GM21423 (cell line): ENCODE data around the gene PPP1CA.

ENCODE experiments used
- ATAC-seq: cut with Tn5 transposase; IDR thresholded peaks from one replicate; pipeline ENCODE4 v1.9.1; 2021; ENCODE audit warnings: mild to moderate bottlenecking, moderate library complexity; ENCODE audit not compliant: unreplicated experiment

PPP1CA gene

DNA sequence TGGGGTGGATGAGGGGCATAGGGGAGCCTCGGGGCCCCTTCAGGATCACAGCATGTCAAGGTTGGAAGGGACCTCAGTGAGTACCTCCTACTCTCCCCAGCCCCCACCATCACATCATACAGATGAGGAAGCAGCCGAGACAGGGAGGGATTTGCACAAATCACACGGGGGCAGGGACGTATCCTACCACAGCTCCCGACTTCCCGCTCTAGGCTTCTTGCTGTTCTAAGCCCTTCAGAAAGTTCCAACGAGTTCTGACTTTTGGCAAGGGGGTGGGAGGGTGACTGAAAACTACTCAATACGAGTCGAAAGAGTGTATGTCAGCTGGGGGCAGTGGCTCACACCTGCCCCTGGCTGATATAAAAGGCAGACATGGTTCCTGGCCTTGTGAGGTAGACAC, 14.6 kb downstream of the PPP1CA start:
- ATAC-seq, result no peak

DNA sequence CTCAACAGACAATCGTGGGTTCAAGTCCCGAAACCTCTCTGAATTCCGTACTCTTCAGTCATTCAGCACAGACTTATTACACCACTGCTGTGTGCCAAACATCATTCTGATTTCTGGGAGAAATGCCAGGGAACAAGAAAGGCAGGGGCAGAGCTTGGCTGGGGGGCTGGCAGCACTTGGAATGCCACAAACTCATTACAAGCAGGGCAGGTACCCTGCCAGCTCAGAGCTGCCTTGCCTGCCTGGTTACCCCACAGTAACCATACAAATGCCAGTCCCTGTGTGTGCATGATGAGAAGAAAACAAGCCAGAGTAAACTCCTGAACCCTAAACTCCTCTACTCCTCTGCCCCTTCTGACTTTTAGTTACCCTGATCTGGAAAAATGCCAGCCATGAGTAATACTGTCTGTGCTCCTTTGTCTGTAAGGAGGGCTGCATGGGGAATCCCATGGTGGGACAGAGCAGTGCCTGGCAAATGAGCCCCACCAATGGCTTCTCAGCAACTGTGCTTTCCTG, 16.7 kb downstream of the PPP1CA start:
- ATAC-seq, result no peak

DNA sequence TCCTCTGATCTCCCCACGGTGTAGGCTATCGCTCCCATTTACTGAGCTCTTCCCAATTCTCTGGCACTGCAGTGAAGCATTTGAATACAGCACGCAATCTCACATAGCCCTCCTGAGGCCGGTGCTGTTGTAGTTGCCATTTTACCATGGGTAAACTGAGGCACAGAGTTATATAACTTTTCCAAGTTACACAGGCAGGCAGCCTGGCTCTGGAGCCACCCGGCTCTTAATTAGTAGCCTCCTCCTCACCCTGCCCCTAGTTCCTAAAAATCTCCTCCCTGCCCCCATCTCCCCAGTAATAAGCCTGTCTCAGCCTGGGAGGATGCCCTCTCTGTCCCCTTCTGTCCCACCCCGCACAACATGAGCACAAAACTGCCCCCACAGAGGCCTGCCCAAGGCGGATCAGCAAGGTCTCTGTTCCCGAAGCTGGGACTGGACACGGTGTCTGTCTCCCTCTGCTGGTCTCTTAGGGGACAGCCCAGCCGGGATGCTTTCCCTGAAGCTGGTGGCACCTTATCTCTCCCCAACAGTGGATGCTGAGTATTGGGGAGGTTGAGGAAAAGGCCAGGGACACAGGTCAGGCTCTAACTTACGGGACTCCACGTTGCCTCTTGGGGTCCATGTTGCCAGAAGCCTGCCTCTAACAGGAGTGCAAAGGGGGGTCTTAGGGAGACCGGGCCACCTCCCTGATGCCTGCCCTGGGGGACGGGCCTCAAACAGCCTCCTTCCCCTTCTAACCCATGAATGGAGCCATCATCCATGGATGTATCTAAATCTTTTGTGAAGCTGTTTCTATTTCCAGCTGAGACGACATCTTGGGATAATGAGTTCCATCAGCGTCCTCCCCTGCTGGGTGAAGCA, 19.2 kb downstream of the PPP1CA start:
- ATAC-seq, result peak; percentile 48

DNA sequence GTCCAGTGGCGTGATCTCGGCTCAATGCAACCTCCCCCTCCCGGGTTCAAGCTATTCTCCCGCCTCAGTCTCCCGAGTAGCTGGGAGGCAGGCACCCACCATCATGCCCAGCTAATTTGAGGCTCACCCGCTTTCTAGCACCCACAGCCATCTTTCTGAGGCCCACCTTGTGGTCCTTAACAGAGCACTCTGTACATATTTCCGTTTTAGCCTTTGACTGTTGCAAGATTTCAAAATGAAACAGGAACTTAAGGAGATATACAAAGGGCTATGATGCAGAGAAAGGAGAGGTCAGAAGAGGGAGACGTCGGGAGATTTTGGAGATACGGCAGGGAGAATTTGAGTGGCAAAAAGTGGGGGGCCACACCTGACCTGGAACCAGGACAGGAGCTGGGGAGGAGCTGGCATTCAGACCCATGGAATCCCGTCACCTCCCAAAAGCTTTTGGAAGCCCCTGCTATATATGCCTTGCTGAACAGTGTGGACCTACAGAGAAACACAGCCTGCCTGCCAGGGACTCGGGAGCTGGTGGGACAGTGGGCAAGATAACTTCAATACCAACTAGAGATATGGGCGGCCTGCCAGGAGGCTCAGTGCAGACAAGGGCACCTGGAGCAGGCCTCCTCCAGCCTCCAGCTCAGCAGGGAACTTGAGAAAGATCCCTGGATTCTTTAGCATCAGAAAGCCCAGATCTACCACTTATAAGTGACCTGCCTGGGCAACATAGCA, 20.2 kb downstream of the PPP1CA start:
- ATAC-seq, result no peak

DNA sequence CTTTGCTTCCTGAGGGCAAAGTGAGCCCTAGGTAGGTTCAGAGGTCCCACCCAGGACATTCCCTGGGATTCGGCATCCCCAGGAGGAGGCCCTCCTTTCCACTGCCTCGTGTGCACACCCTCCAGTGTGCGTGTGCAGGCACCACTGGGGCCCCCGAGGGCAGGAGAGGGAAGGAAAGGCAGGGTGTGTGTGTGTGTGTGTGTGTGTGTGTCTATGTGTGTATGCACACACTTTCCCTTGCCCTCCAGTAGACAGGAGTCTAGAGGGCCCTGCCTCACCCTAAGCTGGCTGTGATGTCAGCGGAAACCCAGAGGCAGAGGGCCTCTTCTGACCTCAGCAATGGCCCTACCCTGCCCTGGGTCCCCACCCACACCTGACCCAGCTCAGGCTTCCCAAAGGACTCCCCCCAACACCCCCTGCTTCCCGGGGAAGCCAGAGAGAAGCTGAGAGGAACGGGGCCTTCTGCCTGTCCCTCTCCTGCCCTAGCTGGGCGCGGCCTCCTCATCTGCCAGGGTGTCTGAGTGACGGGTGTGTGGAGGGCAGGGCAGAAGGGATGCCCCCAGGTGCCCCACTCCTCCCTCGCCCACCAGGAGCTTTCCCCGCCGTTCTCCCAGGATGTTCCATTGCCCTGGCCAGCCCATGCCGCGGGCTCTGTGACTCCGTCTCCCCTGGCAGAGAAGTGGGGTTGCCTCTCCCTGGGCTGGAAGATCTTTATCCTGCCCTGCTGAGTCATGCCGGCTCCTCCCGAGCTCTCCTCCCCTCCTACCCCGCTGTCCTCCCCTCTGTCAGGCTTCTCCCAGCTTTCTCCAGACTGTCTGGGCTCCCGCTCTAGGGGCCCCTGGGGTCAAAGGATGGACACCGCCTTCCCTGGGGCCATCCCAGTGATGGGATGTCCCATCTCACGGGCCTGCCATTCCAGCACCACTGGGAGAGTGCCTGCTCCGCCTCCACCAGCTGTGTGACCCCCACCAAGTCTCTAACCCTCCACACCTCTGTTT, 22.3 kb downstream of the PPP1CA start:
- no peak for ATAC-seq

DNA sequence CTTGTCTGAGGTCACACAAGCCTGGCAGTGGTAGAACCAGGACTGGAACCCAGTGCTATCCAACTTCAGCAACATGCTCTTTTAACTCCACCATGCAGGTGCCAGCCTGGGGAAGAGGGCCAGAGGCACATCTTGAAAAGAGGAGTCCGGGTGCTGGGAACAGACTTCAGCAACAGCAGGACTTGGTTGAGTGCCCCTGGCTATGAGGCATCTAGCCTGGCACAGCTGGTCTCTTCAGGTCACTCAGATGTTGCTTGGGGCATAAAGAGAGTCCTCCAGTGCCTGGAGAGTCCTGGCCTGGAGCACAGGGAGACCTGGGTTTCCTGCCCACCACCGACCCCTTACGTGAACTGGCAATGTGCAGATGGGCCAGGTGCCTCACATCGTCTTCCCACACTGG, 23.1 kb downstream of the PPP1CA start:
- ATAC-seq, result no peak

DNA sequence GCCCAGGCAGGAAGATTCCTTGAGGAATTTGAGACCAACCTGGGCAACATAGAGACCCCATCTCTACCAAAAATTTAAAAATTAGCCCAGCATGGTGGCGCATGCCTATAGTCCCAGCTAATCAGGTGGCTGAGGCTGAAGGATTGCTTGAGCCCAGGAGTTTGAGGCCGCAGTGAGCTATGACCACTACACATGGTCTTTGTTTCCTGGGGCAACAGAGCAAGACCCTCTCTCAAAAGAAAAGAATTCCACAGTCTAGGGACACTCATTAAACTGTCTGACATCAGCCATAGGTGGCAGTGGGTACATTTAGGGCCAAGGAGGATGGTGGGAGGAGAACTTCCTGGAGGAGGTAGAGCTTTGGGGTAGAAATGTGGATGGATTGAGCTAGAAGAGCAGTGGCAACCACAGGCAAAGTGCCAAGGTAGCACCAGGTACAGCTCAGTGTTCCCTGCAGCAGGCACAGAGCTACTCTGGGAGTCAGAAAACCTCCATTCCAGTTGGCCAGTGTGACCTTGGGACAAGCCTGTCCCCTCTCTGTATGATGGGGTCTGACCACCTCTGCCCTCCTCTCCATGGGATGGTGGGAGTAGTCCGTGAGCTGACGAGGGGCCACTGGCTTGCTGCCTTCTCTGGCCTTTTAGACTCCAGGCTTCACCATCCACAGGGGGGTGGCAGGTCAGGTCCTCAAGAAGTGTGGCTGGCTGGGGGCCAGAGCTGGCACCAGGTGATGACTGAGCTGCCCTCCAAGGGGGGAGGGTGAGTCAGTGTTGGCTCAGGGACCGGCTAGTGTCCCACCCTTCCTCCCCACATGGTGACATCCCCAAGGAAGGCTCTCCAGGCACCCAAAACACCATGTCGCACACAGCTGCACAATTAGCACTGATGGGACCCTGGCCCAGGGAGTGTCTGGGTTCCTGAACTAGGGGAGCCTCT, 24.5 kb downstream of the PPP1CA start:
- no peak for ATAC-seq

DNA sequence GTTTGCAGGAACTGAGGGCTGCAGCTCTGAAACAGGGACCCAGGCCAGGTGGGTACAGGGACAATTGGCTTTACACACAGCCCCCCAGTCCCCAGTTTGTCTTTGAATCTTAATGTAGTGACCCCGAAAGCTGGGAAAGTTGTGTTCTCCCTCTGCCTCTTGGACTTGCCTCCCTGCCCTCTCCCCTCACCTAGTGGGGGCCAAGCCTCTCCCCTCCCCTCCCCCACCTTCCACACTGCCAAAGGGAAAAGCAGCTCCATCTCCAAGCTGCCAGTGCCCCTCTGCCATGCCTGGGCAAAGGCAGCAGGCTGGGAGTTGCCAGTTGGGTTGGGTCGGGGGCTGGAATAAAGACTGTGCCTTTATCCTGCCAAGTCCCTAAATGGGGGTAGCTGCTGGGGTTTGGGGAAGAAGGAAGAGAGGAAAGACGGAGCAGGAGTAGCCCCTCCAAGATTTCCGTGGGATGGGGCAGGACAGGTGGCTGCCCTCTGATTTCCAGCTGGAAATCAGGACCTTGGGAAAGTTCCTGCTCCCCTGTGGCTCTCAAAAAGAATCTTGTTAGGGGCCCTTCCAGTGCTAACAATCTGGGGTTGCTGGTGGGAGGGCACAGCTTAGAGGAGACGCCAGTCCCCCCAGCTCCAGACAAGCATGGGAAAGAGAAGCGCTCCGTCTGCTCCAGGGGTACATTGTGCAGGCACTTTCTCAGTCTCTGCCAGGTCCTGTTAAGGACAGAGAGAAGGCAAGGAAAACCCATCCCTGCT, 25.4 kb downstream of the PPP1CA start:
- ATAC-seq, result no peak

DNA sequence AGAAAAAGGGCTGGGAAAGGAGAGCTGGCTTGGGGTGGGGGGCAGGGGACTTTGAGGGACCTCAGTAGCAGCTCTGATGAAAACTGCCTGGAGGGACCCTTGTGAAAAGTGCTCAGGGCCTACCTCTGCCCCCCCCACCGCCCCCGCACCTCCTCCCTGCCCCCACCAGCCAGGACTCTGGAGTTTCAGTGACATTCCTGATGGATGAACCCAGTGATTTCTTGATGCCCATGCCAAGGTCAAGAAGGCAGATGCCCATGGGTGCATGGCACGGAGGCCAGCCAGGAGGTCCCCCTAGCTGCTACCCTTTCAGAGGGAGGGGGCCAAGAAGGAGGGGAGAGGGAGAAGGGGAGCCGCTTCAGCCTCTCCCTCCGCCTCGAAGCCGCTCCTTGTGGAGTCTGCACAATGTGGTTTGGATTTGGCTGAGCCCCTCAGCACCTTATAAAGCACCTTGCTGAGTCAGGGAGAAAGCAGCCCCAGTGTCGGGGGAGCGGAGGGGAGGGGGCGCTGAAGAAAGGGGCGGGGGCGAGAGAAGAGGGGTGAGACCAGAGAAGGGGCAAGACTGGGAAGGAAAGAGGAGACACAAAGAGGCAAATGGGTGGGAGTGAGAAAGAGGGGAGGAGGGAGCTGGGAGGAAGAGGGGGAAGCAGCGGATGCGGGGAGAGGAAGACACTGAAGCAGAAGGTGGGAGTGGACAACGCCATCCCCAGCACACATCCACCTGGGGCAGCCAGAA, 26.2 kb downstream of the PPP1CA start:
- ATAC-seq, result no peak

DNA sequence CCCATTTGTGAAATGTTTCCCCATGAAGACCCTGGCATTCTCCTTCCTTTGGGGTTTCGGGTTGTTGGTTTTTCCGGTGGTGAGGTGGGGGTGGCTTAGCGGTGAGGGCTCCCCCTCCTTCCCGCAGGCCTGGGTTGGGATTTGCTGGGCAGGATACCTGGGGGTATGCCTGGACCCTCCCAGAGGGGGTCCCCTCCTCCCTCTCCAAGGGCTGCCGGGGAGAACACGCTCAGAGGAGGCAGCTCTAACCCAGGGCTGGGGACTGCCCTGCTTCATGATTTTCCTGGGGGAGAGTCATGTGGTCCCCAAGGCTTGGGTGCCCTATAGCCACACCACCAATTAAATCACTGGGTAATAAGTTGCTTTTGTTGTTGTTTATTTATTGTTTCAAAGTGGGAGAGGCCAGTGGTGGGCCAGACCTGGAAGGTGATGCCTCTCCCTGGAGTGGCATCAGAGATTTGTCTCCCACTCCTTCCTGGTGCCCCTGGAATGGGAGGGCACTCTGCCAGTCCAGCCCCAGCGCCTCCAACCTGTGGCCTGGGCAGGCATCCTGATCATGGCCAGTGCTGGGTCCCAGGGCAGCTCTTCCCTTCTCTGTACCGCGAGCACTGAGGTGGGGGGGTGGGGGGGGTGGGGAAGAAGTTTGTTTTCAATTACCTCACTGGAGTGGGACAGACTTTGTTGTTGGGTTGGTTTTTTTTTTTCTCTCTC, 26.9 kb downstream of the PPP1CA start:
- ATAC-seq, result no peak

DNA sequence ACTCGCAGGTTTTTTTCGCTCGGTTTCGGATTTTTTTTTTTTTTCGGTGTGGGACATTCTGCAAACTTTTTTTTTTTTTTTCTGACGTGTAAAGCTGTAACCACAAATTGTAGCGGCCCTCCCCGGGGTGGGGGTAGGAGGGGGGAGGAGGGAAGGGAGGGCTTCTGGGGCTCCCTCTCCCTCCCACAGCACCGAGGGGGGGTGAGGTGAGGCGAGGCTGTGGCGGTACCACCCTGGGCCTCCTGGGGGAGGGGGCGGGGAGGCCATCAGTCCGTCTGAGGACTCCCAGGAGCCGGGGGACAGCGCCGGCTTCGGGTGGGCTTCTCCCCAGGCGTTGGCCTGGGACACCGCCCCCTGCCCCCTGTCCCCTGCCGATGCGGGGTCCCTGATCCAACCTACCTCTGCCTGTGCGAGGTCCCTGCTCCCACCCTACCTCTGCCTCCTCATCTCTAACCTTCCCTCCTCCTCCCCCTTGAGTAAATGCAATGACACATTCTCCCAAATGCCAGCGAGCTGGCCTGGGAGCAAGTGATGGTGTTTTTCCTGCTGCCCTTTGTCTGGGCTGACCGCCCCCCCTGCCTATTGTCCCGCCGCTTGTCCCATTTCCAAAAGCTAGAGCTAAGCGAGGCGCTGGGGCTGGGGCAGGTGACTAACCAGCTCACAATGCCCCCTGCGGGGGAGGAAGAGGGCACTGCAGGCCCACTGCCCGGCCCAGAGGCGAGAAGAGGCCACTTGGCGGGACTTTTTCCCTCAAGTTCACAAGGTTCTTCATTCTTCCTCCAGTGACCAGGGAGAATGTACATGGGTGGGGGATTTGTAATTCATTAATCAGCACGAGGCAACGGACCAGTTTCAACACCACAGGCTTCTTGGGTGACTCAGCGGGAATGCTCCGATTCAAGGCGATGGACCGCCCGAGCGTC, 27.7 kb downstream of the PPP1CA start:
- peak; percentile 31 for ATAC-seq

DNA sequence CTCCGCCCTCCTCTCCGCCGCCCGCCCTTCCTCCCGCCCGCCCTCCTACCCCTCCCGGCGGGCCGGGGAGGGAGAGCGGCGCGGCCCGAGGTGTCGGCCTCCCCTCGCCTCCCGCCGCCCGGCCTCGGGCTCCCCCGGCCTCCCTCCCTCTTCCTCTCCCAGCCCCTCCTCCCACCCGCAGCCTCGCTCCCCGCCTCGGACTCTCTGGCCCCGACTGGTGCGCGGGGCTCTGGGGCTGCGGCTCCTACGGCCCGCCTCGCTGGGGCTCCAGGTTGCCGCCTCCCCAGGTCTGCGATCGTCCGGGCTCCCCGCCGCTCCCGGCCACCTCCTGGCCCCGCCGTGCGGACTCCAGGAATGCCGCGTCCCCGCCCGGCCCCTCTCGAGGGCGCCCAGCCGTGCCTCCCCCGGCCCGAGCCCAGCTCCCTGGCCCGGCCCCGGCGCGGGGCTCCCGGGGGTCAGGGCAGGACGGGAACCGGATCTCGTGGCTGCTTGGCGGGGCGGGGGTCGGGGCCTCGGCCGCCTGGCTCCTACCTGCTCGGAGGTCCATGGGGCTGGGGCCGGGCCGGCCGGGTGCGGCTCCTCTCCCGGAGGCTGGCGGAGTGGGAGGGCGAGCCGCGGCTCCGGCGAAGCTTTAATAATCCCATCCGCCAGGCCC, 28.5 kb downstream of the PPP1CA start, which contains the start of gene CLCF1:
TSS of gene CLCF1 (minus strand) at position 606 of the 655 bp plus-strand sequence. CDS start at position 547, 59 bp downstream.
- ATAC-seq, result peak; percentile 16

DNA sequence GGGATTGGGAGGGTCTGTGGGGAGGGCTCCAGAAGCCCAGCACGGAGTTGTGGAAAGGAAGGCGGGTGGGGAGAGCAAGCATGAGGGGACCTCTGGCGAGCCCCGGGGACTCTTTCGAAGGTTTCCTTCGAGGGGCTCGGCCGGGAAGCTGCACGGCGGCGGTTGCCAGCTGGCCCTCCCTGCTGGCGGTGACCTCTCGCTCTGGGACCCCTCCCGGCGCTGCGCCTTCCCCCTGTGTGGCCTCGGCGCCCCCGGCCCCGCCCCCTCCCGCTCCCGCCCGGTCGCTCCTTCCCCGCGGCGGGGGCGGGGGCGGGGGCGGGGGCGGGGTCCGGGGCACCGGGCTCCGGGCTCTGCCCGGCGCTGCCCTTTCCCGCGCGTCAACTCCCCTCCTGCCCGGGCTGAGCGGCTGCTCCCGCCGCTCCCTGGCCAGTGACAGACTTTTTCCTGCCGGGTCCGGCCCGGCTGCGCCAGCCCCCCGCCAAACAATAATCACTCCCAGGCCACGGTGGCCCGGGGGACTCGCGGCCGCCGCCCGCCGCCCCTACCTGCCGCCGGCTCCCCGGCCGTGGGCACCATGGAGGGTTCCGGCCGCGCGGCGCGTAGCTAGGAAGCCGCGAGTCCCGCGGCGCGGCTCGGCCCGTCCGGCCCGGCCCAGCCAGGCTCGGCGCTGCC, 29.2 kb downstream of the PPP1CA start:
- peak; percentile 5 for ATAC-seq

DNA sequence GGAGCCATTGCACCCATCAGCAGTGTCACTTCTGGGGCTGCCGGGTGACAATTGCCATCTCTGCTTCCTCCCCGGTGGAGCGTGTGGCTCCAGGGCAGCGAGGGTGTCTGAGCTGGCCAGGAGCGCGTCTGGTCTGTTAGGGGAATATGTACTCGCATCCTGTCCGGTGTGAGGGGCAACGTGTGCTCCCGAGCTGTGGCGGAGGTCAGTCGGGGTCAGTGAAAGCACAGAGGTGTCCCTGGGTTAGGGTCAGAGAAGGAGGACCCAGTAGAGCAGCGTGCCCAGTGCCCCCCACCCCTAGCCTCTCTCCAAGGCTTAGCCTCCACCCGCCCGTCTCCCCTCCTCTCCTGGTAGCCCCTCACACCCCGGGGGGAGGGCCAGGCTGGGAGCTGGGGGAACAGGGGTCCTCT, 29.7 kb downstream of the PPP1CA start:
- no peak for ATAC-seq

DNA sequence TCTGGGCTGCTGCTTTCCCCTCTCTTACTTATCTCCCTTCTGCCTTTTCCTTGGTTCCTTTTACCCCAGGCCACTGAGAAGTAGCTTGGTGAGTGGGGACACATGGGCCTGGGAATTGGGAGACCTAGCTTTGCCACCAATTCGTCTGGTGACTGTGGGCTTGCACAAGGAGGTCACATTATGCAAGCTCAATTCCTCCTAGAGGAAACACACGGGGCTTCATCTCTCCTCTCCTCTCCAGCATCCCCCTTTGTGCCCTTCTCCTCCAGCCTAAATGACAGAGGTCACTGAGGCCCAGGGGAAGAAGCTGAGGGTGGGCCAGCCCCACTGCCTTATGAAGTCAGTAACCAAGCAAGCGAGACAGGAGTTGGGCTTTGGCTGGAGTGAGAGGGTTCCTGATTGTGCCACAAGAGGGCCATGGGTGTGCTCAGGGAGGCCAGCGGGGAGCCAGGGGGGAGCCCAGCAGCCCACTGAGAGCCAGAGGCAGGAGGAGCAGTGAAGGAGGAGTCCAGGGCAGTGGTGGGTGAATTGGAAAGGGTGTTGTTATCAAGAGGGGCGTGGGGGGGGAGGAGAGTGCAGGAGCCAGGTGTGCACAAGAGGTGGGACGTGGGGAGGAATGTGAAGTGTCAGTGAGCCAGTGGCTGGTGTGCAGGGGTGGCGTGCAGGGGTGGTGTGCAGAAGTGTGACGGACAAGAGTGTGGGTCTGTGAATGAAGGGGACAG, 30.3 kb downstream of the PPP1CA start:
- ATAC-seq, result no peak
